Stimulated activated CD8-positive, alpha-beta memory T cell treated with anti-CD3 and anti-CD28 coated beads, Interleukin-4, amount 100 ng/mL, for 24 hours (primary cell): ENCODE results near the gene KRTAP5-1.

Experiments
- DNase-seq: peaks from one replicate; pipeline ENCODE4 v3.0.0-alpha.2; 2020; ENCODE audit warnings: low read depth

Gene KRTAP5-1

GRCh38 chr11:1545432-1545831 lies 39.7 kb downstream of the KRTAP5-1 start:
- DNase-seq, result no peak

GRCh38 chr11:1544536-1544935 lies 40.5 kb downstream of the KRTAP5-1 start:
- no peak for DNase-seq

- DNase-seq, result no peak
Observed at GRCh38 chr11:1543606-1544263, 41.3 kb downstream of the KRTAP5-1 start.

GRCh38 chr11:1542267-1542666 lies 42.8 kb downstream of the KRTAP5-1 start:
- DNase-seq, result no peak

GRCh38 chr11:1541474-1542204 lies 43.4 kb downstream of the KRTAP5-1 start:
- no peak for DNase-seq

GRCh38 chr11:1540074-1540473 lies 45.0 kb downstream of the KRTAP5-1 start:
- DNase-seq, result no peak

- no peak for DNase-seq
Observed at GRCh38 chr11:1538153-1538552, 46.9 kb downstream of the KRTAP5-1 start.

GRCh38 chr11:1536065-1536843 lies 48.8 kb downstream of the KRTAP5-1 start:
- no peak for DNase-seq

- DNase-seq, result no peak
Observed at GRCh38 chr11:1534682-1535081, 50.4 kb downstream of the KRTAP5-1 start.
